Endothelial cell (in vitro differentiated cells): ENCODE results near the gene GIT1. TPM values are rescaled to one million over a fixed set of nuclear protein-coding genes. Genes with fewer than 3 reads are reported as not detected.

Experiments used
- DNase-seq: peaks from one replicate; pipeline ENCODE4 v3.0.0; 2021; ENCODE audit warnings: low spot score
- H3K27ac Mint-ChIP-seq: one replicate; pipeline ENCODE4 v1.8.0; 2021; ENCODE audit warnings: mixed read lengths, inconsistent platforms; ENCODE audit not compliant: unreplicated experiment
- H3K27me3 Mint-ChIP-seq: one replicate; pipeline ENCODE4 v1.8.0; 2021; ENCODE audit warnings: mild to moderate bottlenecking, moderate library complexity, mixed read lengths, inconsistent platforms; ENCODE audit not compliant: unreplicated experiment
- H3K36me3 Mint-ChIP-seq: one replicate; pipeline ENCODE4 v1.8.0; 2021; ENCODE audit warnings: mild to moderate bottlenecking, low read depth, mixed read lengths, inconsistent platforms; ENCODE audit not compliant: unreplicated experiment
- H3K4me1 Mint-ChIP-seq: one replicate; pipeline ENCODE4 v1.8.0; 2021; ENCODE audit warnings: mild to moderate bottlenecking, mixed read lengths, inconsistent platforms; ENCODE audit not compliant: unreplicated experiment
- H3K4me3 Mint-ChIP-seq: one replicate; pipeline ENCODE4 v1.8.0; 2021; ENCODE audit warnings: mild to moderate bottlenecking, mixed read lengths, inconsistent platforms; ENCODE audit not compliant: unreplicated experiment
- H3K9me3 Mint-ChIP-seq: one replicate; pipeline ENCODE4 v1.8.0; 2021; ENCODE audit warnings: mixed read lengths, inconsistent platforms; ENCODE audit not compliant: unreplicated experiment
- CTCF ChIP-seq: fragments of 200-600 bp; sonication (generic); IDR thresholded peaks from one replicate; pipeline ENCODE4 v1.5.0; 2021; ENCODE audit warnings: antibody characterized with exemption; ENCODE audit not compliant: unreplicated experiment
- total RNA-seq: library from RNA; stranded (reverse); fragmentation: NEBNext Ultra II Directional; extraction: Animal tissue kit (Norgen Biotek cat#: 25700); gene quantifications from one replicate; pipeline ENCODE4 v1.2.1, GENCODE V29; 2021; ENCODE audit not compliant: unreplicated experiment

The GIT1 gene
- total RNA-seq, 1 donor from 2014 or later, result 116 TPM

DNA sequence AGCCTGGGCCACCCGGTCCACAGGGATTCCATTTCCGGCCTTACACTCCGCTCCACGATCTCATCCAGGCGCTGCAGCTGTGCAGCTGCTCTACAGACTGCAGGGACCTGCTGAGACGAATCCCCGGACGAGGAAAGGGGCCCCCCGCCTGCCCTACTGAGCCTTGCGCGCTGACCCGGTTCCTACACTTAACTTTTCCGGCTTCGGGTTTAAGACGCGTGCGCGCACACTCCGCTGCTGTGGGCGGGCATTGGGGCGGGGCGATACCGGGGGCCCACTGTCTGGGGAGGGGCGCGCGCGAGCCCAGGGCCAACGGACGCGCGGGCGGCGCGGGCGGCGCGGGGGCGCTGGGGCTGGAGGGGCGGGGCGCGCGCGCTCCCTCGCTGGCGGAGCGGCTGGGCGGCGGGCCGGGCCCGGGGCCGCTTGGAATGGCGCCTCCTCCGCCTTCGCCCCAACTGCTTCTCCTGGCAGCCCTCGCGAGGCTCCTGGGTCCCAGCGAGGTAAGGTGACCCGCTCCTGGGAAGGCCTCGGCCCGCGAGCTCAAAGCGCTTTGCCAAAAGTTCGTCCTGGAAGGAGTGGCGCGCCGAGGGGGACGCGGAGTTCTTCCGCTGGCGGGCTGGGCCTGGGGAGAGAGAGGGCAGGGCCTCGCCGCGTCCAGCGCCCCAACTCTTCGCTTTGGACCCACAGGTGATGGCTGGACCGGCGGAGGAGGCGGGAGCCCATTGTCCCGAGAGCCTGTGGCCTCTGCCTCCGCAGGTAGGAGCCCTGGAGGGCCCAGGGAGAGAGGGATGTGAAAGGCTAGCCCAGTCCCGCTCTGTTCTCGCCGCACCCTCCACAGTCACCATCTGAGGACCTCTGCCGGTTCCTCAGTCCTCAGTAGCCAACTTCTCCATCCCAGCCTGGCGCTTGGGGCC lies 20.9 kb downstream of the GIT1 start, which contains the start of gene TP53I13:
TSS of gene TP53I13 (plus strand) at position 371 of the 914 bp plus-strand sequence. CDS start at position 429, 58 bp downstream.
- peak within 1 kb of the TSS; percentile 91 for H3K4me3 Mint-ChIP-seq
- peak; percentile 73 for DNase-seq
- TF ChIP-seq CTCF, result no peak
- H3K4me1 Mint-ChIP-seq, result peaks cover 5% of the 10 kb centered on the region
- H3K27me3 Mint-ChIP-seq, result peaks cover 12% of the 10 kb centered on the region
- H3K36me3 Mint-ChIP-seq, result peaks cover 6% of the 10 kb centered on the region
- no peak within 1 kb of the TSS for H3K27ac Mint-ChIP-seq
- no peaks in the 10 kb centered on the region for H3K9me3 Mint-ChIP-seq

DNA sequence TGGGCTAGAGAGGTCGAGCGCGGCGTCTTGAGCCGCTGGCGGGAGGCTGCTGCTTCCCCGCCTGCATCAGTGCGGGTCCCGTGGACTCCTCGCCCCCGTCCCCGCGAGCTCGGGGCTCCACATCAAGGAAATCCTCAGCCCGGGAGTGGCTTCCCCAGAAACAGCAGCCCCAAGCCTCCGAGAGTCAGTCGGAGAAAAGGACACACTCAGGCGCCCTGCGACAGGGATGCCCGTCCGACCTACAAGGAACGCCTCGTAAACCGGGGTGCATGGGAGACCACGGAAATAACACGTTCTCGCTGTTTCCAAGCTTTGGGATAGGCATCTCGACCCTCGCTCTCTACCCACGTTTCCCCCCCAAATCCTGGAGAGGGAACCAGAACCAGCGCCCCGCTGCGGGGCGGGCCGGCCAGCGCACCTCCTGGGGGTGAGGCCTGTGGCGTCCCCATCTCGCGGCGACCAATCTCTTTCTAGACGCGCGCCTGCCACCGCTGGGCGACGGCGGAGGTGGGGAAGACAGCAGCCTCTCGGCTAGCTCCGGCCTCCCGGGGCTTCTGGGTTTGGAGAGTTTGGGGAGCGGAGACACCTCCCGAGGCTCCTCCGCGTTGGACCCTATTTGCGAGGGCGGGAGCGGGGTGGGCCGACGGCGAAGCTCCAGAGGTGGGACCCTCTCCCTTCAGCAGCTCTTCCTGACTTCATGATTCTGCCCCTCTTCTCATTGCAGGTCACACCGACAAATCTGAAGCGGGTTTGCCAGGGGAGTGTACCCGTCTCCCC lies 21.7 kb downstream of the GIT1 start:
- TF ChIP-seq CTCF, result no peak
- peaks cover 9% of the 10 kb centered on the region for H3K36me3 Mint-ChIP-seq
- H3K9me3 Mint-ChIP-seq, result no peaks in the 10 kb centered on the region
- H3K27ac Mint-ChIP-seq, result no peak overlapping the region
- peaks cover 7% of the 10 kb centered on the region for H3K4me1 Mint-ChIP-seq
- H3K4me3 Mint-ChIP-seq, result peak overlapping the region; percentile 91
- peaks cover 12% of the 10 kb centered on the region for H3K27me3 Mint-ChIP-seq
- DNase-seq, result peak; percentile 53

GRCh38 chr17:29567304-29567553 lies 22.2 kb downstream of the GIT1 start:
- no peak overlapping the region for H3K27ac Mint-ChIP-seq
- no peak for TF ChIP-seq CTCF
- peaks cover 11% of the 10 kb centered on the region for H3K36me3 Mint-ChIP-seq
- H3K4me3 Mint-ChIP-seq, result no peak overlapping the region
- peaks cover 12% of the 10 kb centered on the region for H3K4me1 Mint-ChIP-seq
- no peaks in the 10 kb centered on the region for H3K9me3 Mint-ChIP-seq
- H3K27me3 Mint-ChIP-seq, result peaks cover 14% of the 10 kb centered on the region
- DNase-seq, result no peak

DNA sequence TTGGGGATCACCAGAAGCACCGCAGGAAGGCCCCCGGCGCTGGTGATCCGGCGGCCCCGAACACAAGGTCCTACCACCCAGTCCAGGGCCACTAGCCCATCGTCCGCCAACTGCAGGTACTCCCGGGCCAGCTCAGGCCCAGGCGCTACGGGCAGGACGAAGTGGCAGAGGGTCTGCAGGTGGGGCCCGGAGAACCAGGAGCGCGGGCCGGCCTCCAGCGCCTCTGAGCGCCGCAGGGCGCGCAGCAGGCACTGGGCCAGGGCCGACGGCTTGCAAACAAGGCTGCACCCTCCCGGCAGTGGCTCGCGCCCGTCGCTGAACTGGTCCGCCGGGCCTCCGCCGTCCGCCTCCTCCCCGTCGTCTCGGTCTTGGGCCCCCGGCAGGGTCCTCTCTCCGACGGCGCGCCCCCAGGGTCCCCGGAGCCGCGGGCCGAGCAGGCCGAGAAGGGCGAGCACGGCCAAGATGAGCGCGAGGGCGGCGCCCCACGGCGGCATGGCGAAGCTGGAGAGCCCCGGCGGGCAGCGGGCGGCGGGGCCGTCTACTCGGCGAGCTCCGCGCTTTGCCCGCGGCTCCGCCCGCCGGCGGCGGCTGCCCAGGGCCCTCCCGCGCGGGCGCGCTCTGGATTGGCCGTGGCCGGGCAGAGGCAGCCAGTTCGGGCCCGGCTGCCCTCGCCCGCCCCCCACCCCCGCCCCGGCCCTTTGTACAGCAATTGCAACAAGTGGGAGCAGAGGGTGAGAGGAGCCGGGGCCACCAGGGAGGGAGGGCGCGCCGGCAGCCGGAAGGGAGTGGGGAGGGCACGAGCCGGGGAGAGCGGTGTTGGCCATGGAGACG lies 22.8 kb downstream of the GIT1 start, which contains the start of gene ABHD15:
TSS of gene ABHD15 (minus strand) at position 565 of the 831 bp plus-strand sequence. CDS start at position 494, 71 bp downstream.
- Mint-ChIP-seq H3K9me3 (no peaks in the 10 kb centered on the region), H3K27ac (no peak within 1 kb of the TSS), H3K4me1 (peaks cover 18% of the 10 kb centered on the region), H3K4me3 (peak within 1 kb of the TSS; percentile 69), H3K36me3 (peaks cover 11% of the 10 kb centered on the region), H3K27me3 (peaks cover 14% of the 10 kb centered on the region)
- peak; percentile 53 for DNase-seq
- no peak for TF ChIP-seq CTCF
